ENCODE measurements around the gene HOXA10.

Gene HOXA10

DNA sequence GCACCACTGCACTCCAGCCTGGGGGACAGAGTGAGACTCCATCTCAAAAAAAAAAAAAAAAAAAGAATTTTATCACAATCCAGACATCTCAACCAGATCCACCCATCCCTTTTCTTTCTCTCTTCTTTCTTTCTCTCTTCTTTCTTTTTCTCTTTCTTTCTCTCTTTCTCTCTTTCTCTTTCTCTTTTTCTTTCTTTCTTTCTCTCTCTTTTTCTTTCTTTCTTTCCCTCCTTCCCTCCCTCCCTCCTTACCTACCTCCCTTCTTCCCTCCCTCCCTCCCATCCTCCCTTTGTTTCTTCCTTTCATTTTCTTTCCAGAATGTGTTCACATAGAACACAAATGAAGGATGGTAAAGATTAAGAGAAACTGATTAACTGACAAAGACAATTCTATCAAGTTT is 43.8 kb upstream of the HOXA10 start (continued):
- TF ChIP-seq, protein P1, sequence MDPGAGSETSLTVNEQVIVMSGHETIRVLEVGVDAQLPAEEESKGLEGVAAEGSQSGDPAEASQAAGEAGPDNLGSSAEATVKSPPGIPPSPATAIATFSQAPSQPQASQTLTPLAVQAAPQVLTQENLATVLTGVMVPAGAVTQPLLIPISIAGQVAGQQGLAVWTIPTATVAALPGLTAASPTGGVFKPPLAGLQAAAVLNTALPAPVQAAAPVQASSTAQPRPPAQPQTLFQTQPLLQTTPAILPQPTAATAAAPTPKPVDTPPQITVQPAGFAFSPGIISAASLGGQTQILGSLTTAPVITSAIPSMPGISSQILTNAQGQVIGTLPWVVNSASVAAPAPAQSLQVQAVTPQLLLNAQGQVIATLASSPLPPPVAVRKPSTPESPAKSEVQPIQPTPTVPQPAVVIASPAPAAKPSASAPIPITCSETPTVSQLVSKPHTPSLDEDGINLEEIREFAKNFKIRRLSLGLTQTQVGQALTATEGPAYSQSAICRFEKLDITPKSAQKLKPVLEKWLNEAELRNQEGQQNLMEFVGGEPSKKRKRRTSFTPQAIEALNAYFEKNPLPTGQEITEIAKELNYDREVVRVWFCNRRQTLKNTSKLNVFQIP (CRISPR knock-in tag; IDR thresholded peaks at IDR 0.05; ENCODE audit: borderline replicate concordance, low read depth) = no peak
- no peak for TF ChIP-seq SNAI2 (CRISPR knock-in tag; IDR thresholded peaks at IDR 0.05)
- no peak for TF ChIP-seq ESRRG (CRISPR knock-in tag; IDR thresholded peaks at IDR 0.05)

DNA sequence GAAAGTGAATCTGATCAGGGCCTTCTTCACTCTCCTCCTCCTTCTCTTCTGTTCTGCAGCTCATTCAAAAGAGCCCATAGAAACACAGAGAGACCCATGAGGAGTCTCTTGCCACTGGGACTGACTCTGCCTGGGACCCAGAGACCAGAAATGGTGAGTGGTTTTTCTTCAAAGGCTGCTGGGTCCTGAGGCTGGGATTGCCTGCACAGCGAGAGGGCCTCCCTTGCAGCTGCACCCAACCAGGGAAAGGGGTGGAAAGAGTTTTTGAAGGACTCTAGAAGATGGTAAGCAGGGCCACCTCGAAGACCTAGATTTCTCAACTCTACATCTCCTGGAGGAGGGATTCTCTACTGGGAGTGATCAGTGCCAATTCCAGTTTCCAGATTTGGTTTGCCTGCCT is 41.2 kb upstream of the HOXA10 start:
- no peak for ATAC-seq
- TF ChIP-seq ESRRG (CRISPR knock-in tag; IDR thresholded peaks at IDR 0.05) (no peak), GLIS3 (CRISPR knock-in tag; IDR thresholded peaks at IDR 0.05) (no peak), ISL1 (CRISPR knock-in tag; IDR thresholded peaks at IDR 0.05) (no peak), ZNF565 (CRISPR knock-in tag; conservative IDR thresholded peaks at IDR 0.05; ENCODE audit: low read depth) (no peak), ZFP3 (CRISPR knock-in tag; IDR thresholded peaks at IDR 0.05) (no peak), ZFP30 (CRISPR knock-in tag; IDR thresholded peaks at IDR 0.05) (no peak), SNAI2 (CRISPR knock-in tag; IDR thresholded peaks at IDR 0.05) (no peak), RARB (CRISPR knock-in tag; IDR thresholded peaks at IDR 0.05) (no peak), ZNF70 (CRISPR knock-in tag; IDR thresholded peaks at IDR 0.05) (no peak), OSR1 (CRISPR knock-in tag; IDR thresholded peaks at IDR 0.05) (no peak), CSDC2 (CRISPR knock-in tag; IDR thresholded peaks at IDR 0.05) (no peak), BACH2 (CRISPR knock-in tag; IDR thresholded peaks at IDR 0.05; ENCODE audit: borderline replicate concordance) (no peak), ZNF8 (CRISPR knock-in tag; IDR thresholded peaks at IDR 0.05) (no peak)
- TF ChIP-seq, protein P1 (CRISPR knock-in tag; IDR thresholded peaks at IDR 0.05; ENCODE audit: borderline replicate concordance, low read depth) = no peak
- TF ChIP-seq, protein P2, sequence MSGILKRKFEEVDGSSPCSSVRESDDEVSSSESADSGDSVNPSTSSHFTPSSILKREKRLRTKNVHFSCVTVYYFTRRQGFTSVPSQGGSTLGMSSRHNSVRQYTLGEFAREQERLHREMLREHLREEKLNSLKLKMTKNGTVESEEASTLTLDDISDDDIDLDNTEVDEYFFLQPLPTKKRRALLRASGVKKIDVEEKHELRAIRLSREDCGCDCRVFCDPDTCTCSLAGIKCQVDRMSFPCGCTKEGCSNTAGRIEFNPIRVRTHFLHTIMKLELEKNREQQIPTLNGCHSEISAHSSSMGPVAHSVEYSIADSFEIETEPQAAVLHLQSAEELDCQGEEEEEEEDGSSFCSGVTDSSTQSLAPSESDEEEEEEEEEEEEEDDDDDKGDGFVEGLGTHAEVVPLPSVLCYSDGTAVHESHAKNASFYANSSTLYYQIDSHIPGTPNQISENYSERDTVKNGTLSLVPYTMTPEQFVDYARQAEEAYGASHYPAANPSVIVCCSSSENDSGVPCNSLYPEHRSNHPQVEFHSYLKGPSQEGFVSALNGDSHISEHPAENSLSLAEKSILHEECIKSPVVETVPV (CRISPR knock-in tag; IDR thresholded peaks at IDR 0.05) = no peak

DNA sequence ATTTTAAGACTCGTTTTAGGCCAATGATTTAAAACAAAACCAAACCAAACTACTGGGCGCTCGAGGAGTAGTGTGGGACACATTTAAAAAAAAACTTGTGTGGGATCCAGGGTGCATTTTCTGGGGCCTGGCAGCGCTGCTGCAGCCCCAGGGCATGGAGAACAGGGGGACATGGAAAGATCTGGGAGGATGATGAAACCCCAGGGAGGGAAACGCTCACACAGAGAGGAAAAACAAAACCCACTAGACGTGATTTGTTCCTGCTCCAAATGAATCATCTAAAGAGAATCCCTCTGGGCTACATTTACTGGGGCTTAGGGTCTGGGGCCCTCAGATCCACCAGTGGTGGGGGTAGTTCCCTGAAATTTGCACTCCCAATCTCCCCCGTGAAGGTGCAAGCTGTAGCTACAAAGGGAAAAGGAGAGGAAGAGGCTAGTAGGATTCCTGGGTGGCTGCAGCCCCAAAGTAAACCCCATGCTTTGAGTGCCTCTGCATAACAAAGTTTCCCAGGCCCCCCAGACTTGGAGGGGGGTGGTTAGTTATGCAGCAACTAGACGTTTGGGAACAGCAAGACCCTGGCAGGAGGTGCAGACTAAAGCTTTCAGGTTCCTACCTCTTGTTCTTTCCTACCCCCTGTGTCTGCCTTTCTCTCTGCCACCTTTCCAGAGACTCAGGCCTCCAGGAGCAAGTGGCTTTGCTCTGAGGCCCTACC is 40.3 kb upstream of the HOXA10 start:
- no peak for ATAC-seq
- TF ChIP-seq ZC3H10 (CRISPR knock-in tag; IDR thresholded peaks at IDR 0.05) (no peak), TOX (CRISPR knock-in tag; IDR thresholded peaks at IDR 0.05; ENCODE audit: borderline replicate concordance) (no peak), TCF4 (CRISPR knock-in tag; IDR thresholded peaks at IDR 0.05; ENCODE audit: borderline replicate concordance) (no peak), ISL1 (CRISPR knock-in tag; IDR thresholded peaks at IDR 0.05) (no peak), ZNF8 (CRISPR knock-in tag; IDR thresholded peaks at IDR 0.05) (no peak), PPARA (CRISPR knock-in tag; IDR thresholded peaks at IDR 0.05; ENCODE audit: borderline replicate concordance) (no peak), RARB (CRISPR knock-in tag; IDR thresholded peaks at IDR 0.05) (no peak), ZFP3 (CRISPR knock-in tag; IDR thresholded peaks at IDR 0.05) (no peak), ZFP30 (CRISPR knock-in tag; IDR thresholded peaks at IDR 0.05) (no peak), ZNF565 (CRISPR knock-in tag; conservative IDR thresholded peaks at IDR 0.05; ENCODE audit: low read depth) (no peak), SNAI2 (CRISPR knock-in tag; IDR thresholded peaks at IDR 0.05) (no peak), ZNF70 (CRISPR knock-in tag; IDR thresholded peaks at IDR 0.05) (no peak), BACH2 (CRISPR knock-in tag; IDR thresholded peaks at IDR 0.05; ENCODE audit: borderline replicate concordance) (no peak)
- TF ChIP-seq, protein P3, sequence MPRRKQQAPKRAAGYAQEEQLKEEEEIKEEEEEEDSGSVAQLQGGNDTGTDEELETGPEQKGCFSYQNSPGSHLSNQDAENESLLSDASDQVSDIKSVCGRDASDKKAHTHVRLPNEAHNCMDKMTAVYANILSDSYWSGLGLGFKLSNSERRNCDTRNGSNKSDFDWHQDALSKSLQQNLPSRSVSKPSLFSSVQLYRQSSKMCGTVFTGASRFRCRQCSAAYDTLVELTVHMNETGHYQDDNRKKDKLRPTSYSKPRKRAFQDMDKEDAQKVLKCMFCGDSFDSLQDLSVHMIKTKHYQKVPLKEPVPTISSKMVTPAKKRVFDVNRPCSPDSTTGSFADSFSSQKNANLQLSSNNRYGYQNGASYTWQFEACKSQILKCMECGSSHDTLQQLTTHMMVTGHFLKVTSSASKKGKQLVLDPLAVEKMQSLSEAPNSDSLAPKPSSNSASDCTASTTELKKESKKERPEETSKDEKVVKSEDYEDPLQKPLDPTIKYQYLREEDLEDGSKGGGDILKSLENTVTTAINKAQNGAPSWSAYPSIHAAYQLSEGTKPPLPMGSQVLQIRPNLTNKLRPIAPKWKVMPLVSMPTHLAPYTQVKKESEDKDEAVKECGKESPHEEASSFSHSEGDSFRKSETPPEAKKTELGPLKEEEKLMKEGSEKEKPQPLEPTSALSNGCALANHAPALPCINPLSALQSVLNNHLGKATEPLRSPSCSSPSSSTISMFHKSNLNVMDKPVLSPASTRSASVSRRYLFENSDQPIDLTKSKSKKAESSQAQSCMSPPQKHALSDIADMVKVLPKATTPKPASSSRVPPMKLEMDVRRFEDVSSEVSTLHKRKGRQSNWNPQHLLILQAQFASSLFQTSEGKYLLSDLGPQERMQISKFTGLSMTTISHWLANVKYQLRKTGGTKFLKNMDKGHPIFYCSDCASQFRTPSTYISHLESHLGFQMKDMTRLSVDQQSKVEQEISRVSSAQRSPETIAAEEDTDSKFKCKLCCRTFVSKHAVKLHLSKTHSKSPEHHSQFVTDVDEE (CRISPR knock-in tag; IDR thresholded peaks at IDR 0.05) = no peak
- TF ChIP-seq, protein P1 (CRISPR knock-in tag; IDR thresholded peaks at IDR 0.05; ENCODE audit: borderline replicate concordance, low read depth) = no peak
- TF ChIP-seq, protein P2 (CRISPR knock-in tag; IDR thresholded peaks at IDR 0.05) = no peak
- TF ChIP-seq, protein P4, sequence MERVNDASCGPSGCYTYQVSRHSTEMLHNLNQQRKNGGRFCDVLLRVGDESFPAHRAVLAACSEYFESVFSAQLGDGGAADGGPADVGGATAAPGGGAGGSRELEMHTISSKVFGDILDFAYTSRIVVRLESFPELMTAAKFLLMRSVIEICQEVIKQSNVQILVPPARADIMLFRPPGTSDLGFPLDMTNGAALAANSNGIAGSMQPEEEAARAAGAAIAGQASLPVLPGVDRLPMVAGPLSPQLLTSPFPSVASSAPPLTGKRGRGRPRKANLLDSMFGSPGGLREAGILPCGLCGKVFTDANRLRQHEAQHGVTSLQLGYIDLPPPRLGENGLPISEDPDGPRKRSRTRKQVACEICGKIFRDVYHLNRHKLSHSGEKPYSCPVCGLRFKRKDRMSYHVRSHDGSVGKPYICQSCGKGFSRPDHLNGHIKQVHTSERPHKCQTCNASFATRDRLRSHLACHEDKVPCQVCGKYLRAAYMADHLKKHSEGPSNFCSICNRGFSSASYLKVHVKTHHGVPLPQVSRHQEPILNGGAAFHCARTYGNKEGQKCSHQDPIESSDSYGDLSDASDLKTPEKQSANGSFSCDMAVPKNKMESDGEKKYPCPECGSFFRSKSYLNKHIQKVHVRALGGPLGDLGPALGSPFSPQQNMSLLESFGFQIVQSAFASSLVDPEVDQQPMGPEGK (CRISPR knock-in tag; IDR thresholded peaks at IDR 0.05; ENCODE audit: borderline replicate concordance) = no peak
